NCI-H1436 (cell line): ENCODE results near the gene MAP10.

Source experiments
- DNase-seq: peaks from one replicate; lab custom pipeline; 2025; lab: John Stamatoyannopoulos, UW

The MAP10 gene

DNA sequence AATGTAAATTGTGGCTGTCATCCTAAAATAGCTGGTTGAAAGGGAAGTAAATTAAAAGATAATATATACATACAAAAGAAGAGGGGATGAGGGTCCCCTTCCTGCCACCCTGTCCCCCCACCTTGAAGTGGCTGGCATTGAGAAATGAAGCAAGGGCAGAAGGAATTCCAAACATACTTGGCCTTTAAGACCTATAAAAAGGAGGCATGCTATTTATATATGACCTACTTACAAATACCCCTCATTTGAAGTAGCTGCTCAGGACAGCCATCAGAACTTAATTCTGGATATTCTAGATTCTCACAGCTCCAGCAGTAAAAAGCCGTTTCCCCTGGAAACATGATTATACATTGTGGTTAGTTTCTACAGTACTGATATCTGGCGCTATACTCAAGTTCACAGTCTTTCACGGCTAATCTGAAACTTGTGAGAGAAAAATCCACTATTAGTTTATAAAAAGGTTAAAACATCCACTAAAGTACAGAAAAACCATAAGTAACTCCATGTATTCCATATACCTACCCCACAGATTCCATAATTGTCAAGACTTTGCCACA lies 9.6 kb upstream of the MAP10 start:
- DNase-seq, result no peak

DNA sequence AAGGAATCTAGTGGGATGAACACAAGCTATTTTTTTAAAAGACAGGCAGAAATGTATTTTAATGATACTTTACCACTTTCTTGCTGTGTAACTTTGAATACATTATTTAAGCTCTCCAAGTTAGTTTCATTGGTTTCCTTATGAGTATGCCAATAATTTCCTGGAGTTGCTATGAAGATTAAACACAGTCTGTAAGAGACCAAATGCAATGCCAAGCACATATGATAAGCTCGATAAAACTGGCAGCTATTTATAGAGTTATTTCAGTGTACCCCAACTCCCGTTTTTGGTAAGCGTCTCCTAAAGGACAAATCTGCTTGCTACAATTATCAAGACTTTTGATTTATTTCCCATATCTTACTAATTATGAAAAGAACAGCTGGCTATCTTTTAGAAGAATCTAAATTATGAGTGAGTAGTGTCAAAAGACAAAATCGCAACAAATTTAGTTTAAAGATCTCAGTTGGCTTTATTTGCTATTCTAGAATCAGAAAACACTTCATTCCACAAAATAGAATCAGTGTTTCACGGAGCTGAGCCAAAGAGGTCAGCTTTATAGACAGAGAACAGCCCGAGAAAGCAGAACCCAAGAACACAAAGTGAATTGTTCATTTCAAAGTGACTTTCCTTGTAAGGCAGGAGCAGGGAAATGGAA lies 7.2 kb upstream of the MAP10 start:
- DNase-seq, result no peak

DNA sequence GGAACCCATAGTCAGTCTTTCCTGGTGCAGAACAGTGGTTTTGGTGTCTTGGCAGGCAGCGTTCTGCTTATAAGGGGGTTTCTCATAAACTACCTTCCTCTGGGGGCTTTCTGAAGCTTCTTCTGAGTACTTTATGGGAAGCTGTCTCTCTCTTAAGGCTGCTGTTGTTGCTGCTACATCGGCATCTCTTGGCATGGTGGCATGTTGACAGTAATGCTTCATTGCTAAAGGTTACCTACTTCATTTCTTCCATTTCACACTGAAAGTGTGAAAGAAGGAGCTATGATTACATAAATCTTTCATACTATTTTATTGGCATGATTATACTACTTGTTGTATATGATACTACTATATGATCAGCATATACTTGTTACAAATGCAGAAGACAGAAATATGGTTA lies 6.3 kb upstream of the MAP10 start:
- DNase-seq, result no peak

DNA sequence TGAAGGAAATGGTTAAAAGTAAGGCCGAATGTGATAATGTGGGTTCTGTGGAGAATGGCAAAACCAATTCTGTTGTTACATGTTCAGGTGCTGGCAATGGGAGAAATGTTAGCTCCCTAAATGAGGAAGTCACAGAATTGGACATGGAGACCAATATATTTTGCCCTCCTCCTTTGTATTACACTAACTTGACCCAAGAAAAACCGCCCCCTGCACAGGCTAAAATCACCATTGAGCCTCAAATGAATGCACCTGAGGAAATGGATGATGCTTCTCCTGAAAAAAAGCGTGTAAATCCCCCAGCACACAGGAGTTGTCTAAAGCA lies 932 bp downstream of the MAP10 start:
- DNase-seq, result no peak

DNA sequence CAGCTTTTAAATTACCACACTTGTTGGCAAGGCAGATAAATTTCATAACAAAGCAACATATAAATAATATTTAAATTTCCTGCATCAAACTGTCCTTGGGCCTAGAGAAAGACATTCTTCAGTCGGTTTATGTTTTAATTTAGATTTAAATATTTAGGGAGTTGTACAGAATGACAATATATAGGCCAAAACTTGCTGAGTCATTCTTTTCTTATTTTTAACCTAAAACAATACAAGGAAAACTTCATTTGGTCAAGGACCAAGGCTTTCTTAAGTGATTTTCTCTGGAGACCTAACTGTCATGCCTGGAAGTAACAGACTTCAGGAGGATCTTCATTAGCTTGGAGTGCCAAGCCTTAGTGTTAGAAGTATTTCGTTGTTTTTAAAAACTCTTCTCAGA lies 5.6 kb downstream of the MAP10 start:
- no peak for DNase-seq

DNA sequence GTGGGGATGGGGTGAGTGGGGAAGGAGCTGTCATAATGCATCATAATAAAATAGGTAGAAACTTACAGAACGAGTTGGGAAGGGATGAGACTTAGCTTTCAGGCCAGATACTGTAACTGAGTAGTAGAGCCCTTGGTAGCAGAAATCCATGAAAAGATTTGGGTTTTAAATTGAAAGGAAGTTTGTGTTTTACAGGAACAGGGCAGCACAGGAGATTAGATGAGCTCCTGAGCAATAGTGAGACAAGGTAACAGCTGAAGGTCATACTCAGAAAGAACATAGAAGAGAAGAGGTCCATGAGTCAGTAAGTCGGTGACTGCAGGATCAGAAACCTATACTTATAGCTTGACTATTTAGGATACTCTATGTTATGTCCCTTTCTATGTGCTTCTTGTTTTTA lies 7.3 kb downstream of the MAP10 start:
- DNase-seq, result no peak

DNA sequence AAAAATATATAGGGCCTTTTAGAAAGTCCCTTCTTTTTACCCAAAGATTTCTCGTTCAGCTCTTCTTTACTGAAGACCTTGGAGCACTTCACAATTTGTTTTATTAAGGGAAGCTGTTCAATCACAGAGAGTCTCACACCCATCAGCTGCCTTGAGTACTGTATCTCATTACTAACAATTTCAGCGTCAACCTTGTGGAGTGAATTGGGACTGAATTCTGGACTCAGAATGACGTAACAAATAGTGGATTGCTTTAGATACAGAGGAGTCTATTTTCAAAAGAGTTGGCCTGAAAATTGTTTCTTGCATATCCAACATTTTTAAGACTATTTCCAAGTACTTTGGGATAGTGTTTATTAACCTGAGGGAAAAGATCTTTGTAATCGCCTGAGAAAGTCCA lies 7.9 kb downstream of the MAP10 start:
- DNase-seq, result no peak

DNA sequence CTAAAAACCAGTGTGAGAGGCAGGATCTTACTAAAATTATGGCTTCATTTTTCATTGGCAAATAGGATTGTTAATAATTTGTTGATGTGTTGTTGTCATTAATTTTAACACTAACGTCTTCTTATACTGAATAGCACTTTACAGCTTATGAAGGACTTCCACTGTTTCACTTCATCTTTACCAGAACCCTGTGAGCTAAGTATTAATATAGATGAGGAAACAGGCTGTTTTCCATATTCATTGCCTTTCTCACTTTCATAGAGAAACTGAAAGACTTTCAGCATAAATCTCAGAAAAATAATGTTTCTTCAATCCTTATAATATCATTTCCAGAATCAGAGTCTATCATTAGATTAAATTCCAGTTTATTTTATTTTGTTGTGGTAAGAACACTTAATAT lies 8.5 kb downstream of the MAP10 start:
- DNase-seq, result no peak

DNA sequence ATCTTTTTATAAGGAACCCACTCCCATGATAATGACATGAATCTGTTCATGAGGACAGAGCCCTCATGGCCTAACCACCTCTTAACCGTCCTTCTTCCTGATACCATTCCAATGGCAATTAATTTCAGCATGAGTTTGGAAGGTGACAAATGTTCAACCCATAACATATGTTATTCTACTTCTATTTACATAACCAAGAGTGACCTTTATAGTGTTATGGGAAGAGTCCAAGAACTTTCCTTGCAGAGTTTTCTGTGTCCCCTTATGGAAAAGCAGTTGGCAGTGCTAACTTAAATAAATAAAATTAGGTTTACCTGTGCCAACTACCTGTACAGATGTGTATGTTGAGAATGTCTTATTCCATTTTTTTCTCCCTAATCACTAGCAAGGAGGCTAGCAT lies 11.1 kb downstream of the MAP10 start:
- DNase-seq, result no peak

DNA sequence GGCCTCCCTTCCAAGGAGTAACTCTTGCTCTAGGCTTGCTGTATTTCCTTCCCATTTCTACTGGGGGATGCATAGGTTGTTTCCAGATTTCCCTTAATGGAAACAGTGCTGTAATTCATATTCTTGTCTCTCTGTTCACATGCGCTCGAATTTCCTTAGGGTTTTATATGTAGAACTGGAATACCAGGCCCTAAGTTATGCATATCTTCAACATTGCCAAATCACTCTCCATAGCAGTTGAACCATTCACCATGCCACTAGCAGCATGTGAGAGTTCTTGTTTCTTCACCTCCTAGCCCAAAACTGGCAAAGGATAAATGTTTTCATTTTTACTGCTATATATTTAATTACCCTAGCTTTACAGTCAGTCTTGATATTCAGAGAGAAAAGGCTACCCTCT lies 12.8 kb downstream of the MAP10 start:
- no peak for DNase-seq

DNA sequence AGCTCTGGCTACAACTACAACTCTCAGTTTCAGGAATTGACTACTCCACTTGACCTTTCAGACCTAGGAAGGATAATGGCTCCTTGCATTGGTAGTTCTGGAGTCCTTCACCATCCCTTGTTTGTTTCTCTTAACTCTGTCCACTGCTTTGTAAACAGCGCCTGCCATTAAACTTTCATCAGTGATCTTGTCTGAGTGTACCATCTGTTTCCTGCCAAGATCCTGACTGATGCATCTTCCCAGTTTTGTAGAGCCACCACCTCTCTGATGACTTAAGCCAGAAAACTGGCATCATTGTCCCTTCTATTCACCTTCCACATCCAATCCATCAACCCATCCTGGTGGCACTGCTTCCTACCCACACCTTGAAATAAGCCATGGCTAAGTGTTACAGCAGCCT lies 15.2 kb downstream of the MAP10 start:
- no peak for DNase-seq

DNA sequence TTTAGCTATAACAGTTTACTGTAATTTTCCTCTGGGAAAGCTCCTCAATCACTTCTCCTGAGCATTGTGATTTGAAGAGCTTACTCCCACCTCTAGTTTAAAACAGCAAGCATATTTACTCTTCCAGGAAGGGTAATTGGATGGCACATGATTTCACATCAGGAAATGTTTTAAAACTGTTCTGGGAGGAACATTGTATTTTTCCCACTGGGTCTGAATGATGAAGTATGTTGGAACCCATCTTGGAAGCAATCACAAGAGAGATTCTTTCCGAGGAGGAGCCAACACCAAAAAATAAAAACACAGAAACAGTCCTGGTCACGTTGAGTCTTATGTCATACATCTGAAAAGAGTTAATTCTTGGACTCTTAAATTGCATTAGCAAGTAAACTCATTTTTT lies 17.3 kb downstream of the MAP10 start:
- DNase-seq, result no peak

DNA sequence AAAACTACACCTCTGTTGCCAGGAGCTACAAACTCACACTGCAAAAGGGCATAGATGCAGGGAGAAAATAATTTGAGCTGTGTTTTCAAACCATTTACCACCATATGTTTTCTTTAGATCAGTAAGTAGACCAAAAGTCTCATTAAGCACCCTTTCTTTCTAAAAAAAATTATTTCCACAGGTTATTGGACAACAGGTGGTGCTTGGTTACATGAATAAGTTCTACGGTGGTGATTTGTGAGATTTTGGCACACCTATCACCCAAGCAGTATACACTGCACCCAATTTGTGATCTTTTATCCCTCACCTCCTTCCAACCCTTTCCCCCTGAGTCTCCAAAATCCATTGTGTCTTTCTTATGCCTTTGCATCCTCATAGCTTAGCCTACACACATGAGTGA lies 21.1 kb downstream of the MAP10 start:
- no peak for DNase-seq

DNA sequence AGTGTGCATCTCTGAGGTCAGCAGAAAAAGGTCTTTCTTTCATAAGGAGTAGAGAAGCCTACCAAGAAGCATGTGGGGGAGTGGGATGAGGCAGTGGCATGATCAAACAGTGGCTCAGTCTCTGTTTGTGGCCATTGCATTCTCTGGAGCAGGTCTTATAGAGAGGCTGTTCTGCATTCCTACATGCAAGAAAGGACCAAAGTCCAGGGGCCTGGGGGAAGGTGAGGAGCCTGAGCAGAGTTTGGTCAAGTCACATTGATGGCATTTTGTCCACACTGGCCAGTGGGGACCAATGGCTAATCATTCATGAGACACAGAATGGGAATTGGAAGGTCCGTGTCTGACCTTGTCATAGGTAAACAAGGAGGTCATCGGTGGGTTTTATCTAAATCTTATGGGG lies 25.4 kb downstream of the MAP10 start:
- no peak for DNase-seq

DNA sequence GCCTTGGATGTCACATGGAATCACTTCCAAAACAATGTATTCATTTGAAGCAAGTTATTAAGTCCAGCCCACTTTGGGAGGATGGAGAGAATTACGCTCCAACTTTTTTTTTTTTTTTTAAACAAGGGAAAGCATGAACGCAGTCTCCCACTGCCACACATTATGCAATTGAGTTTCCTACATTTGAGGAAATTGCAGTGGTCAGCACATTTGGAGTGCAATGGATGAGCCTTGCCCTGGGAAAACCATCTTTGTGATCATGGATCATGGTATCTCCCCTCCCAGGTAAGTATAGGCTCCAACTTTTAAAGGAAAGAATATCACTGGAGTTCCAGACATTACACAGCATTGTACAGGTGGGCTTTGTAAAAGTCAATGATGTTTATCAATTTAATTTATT lies 26.7 kb downstream of the MAP10 start:
- DNase-seq, result no peak

DNA sequence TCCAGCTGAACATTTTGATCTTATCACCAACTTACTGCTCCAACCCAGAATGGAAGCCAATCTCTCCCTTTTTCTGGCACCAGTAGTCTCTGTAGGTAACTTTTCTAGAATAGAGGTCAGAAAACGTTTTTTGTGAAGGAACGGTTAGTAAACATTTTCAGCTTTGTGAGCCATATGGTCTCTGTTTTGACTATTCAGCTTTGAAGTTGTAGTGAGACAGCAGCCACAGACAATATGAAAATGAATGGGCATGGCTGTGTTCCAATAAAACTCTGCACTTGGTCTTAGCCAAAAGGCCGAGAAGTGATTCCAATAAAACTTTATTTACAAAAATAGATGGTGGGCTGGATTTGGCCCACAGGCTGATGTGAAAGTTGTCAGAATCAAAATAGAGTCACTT lies 28.9 kb downstream of the MAP10 start:
- no peak for DNase-seq

DNA sequence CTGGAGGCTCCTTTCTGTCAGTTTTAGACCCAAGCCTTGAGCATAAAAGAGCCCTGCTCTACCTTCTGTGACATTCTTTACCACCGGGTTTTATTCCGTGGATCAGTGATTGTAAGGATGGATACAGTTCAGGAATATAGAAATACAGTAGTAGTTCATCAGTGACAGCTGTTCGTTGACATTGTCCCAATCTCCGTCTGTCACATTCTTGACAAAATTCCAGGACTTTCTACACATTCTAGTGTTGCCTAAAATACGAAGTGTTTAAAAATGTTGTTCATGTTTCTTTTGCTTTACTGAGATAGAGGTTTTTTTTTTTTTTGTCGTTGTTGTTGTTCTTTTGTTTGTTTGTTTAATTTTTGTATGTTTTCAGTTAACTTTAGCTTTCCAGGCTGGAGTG lies 29.9 kb downstream of the MAP10 start:
- DNase-seq, result no peak

DNA sequence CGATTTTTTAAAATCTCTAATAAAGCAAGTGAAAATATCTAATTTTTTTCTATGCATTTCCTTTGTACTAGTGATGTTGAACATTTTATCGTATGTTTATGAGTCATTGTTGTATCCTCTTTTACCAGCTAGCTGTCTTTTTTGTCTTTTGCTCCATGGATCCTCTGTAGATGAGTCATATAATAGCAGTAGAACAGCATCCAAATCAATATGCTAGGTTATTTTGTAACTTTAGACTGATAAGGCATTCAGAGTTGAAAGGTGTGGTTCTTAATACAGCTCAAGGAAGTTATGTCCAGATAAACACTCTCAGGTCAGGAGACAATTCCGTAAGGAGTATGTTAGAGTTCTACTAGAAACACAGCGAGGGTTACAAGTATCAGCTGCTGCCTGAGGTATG lies 31.9 kb downstream of the MAP10 start:
- no peak for DNase-seq

DNA sequence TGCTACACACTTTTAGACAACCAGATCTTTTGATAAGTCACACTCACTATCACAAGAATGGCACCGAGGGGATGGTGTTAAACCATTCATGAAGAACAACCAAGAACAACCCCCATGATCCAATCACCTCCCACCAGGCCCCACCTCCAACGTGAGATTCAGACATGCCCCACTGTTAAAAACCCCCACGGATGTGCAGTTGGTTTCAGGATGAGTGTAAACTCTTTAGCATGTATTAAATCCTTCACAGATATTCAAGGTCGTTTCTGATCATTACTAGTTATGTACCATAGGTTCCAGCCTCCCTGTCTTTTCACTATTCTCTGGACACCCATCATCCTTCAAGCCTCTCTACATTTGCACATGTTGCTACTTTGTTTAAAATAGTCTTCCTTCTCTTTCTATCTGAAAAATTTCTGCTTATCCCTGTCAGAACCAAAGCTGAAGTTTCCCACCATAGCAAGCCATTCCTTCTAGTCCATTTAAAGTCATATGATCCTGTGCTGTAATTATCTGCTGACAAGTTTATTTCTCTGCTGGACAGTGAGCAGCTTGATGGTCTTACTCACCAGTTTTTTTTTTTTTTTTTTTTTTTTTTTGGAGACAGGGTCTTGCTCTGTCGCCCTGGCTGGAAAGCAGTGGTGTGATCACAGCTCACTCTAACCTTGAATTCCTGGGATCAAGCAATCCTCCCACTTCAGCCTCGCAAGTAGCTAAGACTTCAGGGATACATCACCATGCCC lies 36.8 kb downstream of the MAP10 start:
- DNase-seq, result no peak

DNA sequence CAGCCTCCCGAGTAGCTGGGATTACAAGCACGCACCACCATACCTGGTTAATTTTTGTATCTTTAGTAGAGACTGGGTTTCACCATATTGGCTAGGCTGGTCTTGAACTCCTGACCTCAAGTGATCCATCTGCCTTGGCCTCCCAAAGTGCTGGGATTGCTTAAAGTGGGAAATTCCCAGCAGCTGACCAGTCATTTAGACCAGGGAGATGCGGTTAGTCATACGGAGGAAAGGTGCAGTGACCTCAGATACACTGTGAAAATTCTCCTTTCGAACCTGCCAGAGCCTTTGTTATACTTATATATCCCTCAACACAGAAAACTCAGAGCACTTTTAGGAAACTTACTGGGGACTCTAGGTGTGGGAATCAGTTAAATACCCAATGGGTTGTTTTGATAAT lies 39.6 kb downstream of the MAP10 start:
- DNase-seq, result no peak

DNA sequence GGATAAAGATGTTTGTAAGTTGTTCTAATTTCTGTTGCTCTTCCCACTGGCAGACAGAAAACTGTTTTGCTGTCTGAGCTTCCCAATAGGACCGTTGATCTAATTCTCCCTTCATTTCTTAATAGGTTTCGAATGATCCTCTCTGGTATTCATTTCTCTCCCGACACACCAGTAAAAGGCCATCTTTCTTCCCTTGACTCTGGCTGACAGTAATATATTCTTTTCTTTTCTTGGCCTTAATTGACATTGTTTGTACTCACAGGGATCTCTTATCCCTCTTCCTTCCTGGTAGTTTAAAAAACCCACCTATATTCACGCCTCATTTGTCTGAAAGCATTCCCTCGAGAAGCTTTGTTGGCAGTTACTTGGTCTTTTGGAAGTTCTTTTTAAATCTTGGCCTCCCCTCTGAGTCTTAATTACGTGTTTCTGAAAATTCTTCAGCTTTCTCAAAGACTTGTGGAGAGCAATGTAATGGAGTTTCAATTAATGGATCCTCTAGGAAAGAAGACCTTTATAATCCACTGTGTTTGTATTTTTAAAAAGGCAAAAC lies 40.3 kb downstream of the MAP10 start:
- DNase-seq, result no peak

DNA sequence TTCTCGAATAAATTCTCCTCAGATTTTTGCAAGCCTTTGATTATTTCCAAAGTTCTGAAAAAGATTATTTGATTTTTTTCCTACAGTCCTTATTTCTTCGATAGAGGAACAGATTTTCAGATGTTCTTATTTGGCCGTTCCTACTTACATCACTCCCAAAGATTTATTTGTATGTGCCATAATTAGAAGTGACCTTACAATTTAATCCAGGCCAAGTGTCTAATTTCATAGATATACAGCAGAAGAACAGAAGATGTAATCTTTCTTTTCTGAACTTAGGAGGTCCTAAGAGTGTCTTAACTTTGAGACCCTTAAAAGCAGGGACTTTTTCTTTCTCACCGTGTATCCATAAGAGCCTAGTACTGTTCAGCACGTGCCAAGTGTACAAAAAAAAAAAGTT lies 46.3 kb downstream of the MAP10 start:
- DNase-seq, result no peak

DNA sequence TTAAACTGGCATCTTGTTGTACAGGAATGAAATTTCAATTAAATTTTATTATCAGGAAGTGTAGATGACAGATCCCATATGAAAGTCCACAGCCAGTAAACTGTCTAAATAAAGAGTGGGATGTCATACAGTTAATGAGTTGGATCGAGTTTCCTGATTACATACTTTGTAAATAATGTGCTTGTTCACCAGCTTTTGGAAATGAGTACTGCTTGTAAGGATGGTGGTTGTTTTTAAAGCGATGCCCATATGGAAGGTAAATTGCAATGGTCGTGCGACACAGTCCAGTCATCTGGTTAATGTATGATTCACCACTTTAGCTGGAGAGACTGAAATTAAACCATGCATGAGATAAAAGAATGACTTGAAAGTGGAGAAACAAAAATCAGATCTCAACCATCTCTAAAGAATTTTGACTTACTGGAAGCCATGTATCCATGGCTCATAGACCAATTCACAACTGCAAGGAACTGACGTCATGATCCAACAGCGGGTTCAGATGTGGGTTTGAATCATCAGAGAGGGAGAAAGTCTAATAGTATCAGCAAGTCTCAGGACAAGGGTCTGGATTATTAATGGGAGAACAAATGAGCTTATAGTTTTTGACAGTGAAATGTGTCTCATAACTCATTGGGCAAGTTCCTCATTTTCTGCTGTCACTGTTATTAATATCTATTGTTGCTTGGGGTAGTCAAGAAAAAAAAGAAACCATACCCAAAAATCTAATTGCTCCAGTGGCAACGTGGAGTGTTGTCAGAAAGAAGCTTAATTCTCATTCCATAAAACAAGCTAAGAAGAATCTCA lies 49.0 kb downstream of the MAP10 start:
- no peak for DNase-seq
